ENCODE measurements around the gene SLC39A11.
A peak's percentile ranks its signal among the peaks of the same experiment; 100 is the strongest.

SLC39A11 gene

GRCh38 chr17:72619976-72620650 lies 472.4 kb downstream of the SLC39A11 start:
- in situ Hi-C loops (cut with HindIII; ENCODE audit: low sequenced_read_pairs) = no loop called here

GRCh38 chr17:72618001-72618509 lies 474.4 kb downstream of the SLC39A11 start:
- in situ Hi-C loops (cut with HindIII; ENCODE audit: low sequenced_read_pairs) = no loop called here
- no peak for DNase-seq (ENCODE audit: low read depth, low spot score)
- TF ChIP-seq CTCF (IDR thresholded peaks at IDR 0.05; ENCODE audit: low read depth, low read length) = no peak
- no peak overlapping the region for H3K4me3 ChIP-seq (ENCODE audit: low read depth, low read length)

More at GRCh38 chr17:72619976-72620650, 472.4 kb downstream of the SLC39A11 start:
- TF ChIP-seq CTCF (IDR thresholded peaks at IDR 0.05; ENCODE audit: low read depth, low read length) = no peak
- no peak overlapping the region for H3K4me3 ChIP-seq (ENCODE audit: low read depth, low read length)
- no peak for DNase-seq (ENCODE audit: low read depth, low spot score)

- in situ Hi-C loops (cut with HindIII; ENCODE audit: low sequenced_read_pairs) = no loop called here
- TF ChIP-seq CTCF (IDR thresholded peaks at IDR 0.05; ENCODE audit: low read depth, low read length) = no peak
- no peak for DNase-seq (ENCODE audit: low read depth, low spot score)
- H3K4me3 ChIP-seq (ENCODE audit: low read depth, low read length) = no peak overlapping the region
Measured at GRCh38 chr17:72617557-72617956, 474.9 kb downstream of the SLC39A11 start.

GRCh38 chr17:72616447-72616846 lies 476.0 kb downstream of the SLC39A11 start:
- no peak for DNase-seq (ENCODE audit: low read depth, low spot score)
- no peak overlapping the region for H3K4me3 ChIP-seq (ENCODE audit: low read depth, low read length)
- in situ Hi-C loops (cut with HindIII; ENCODE audit: low sequenced_read_pairs) = no loop called here
- TF ChIP-seq CTCF (IDR thresholded peaks at IDR 0.05; ENCODE audit: low read depth, low read length) = no peak

- in situ Hi-C loops (cut with HindIII; ENCODE audit: low sequenced_read_pairs) = no loop called here
- no peak for DNase-seq (ENCODE audit: low read depth, low spot score)
Measured at GRCh38 chr17:72615627-72615991, 476.9 kb downstream of the SLC39A11 start.

GRCh38 chr17:72614871-72615626 lies 477.4 kb downstream of the SLC39A11 start:
- in situ Hi-C loops (cut with HindIII; ENCODE audit: low sequenced_read_pairs) = no loop called here
- peak; percentile 81 for DNase-seq (ENCODE audit: low read depth, low spot score)
- H3K4me3 ChIP-seq (ENCODE audit: low read depth, low read length) = no peak overlapping the region
- no peak for TF ChIP-seq CTCF (IDR thresholded peaks at IDR 0.05; ENCODE audit: low read depth, low read length)

More at GRCh38 chr17:72615627-72615991, 476.9 kb downstream of the SLC39A11 start:
- TF ChIP-seq CTCF (IDR thresholded peaks at IDR 0.05; ENCODE audit: low read depth, low read length) = no peak
- no peak overlapping the region for H3K4me3 ChIP-seq (ENCODE audit: low read depth, low read length)

Measured in astrocyte of the spinal cord (primary cell).